DOHH2 (cell line): ENCODE measurements around the gene ENKUR.

Experiments used
- H3F3A ChIP-seq: fragments of 200-600 bp; sonication (generic), shearing (Covaris generic); 2 replicates; pipeline ENCODE4 v1.6.0; 2016; ENCODE audit warnings: antibody characterized with exemption, mild to moderate bottlenecking; ENCODE audit not compliant: control insufficient read depth, insufficient read depth
- H3K27ac ChIP-seq: fragments of 200-600 bp; sonication (generic); 2 replicates; pipeline ENCODE4 v1.5.1; 2014; ENCODE audit warnings: low read depth, mild to moderate bottlenecking, low read length, moderate library complexity
- H3K27me3 ChIP-seq: fragments of 200-600 bp; sonication (generic); 2 replicates; pipeline ENCODE4 v1.6.1; 2014; ENCODE audit warnings: mild to moderate bottlenecking, low read length, mixed read lengths; ENCODE audit not compliant: control insufficient read depth
- H3K36me3 ChIP-seq: fragments of 200-600 bp; sonication (generic); 2 replicates; pipeline ENCODE4 v1.6.1; 2014; ENCODE audit warnings: mild to moderate bottlenecking, low read length, moderate library complexity, mixed read lengths; ENCODE audit not compliant: control insufficient read depth
- H3K4me1 ChIP-seq: fragments of 200-600 bp; sonication (generic); 2 replicates; pipeline ENCODE4 v1.6.1; 2014; ENCODE audit warnings: mild to moderate bottlenecking, low read length, mixed read lengths; ENCODE audit not compliant: control insufficient read depth
- H3K4me2 ChIP-seq: fragments of 200-600 bp; sonication (generic); 2 replicates; pipeline ENCODE4 v1.6.0; 2014; ENCODE audit warnings: mild to moderate bottlenecking, low read length, moderate library complexity
- H3K4me3 ChIP-seq: fragments of 200-600 bp; sonication (generic); 2 replicates; pipeline ENCODE4 v1.5.1; 2014; ENCODE audit warnings: mild to moderate bottlenecking, low read length, mixed read lengths
- H3K79me2 ChIP-seq: fragments of 200-600 bp; sonication (generic); 2 replicates; pipeline ENCODE4 v1.6.1; 2014; ENCODE audit warnings: mild to moderate bottlenecking, low read length, mixed read lengths; ENCODE audit not compliant: control insufficient read depth
- H3K9me2 ChIP-seq: fragments of 200-600 bp; sonication (generic); replicated peaks from 2 replicates; pipeline ENCODE4 v1.6.1; 2014; ENCODE audit warnings: mild to moderate bottlenecking, low read length, mixed read lengths; ENCODE audit not compliant: control insufficient read depth
- H3K9me3 ChIP-seq: fragments of 200-600 bp; sonication (generic); 2 replicates; pipeline ENCODE4 v1.6.1; 2014; ENCODE audit warnings: antibody characterized with exemption, low read length, mixed read lengths; ENCODE audit not compliant: control insufficient read depth, insufficient read depth
- H4K20me1 ChIP-seq: fragments of 200-600 bp; sonication (generic); 2 replicates; pipeline ENCODE4 v1.6.0; 2014; ENCODE audit warnings: low read depth, mild to moderate bottlenecking, antibody characterized with exemption, low read length, moderate library complexity; ENCODE audit not compliant: control insufficient read depth, insufficient read depth
- EZH2phosphoT487 ChIP-seq: fragments of 200-600 bp; sonication (generic); IDR thresholded peaks from 2 replicates; pipeline ENCODE4 v1.6.1; 2017; ENCODE audit warnings: borderline replicate concordance, mild to moderate bottlenecking, antibody characterized with exemption, low read length, moderate library complexity, mixed read lengths
- TF ChIP-seq, protein P1 (sequence below): fragments of 200-600 bp; sonication (generic); IDR thresholded peaks from one replicate; pipeline ENCODE4 v1.5.1; 2014; ENCODE audit warnings: antibody characterized with exemption, mild to moderate bottlenecking, low read depth, low read length; ENCODE audit not compliant: poor library complexity, severe bottlenecking

Gene ENKUR

DNA sequence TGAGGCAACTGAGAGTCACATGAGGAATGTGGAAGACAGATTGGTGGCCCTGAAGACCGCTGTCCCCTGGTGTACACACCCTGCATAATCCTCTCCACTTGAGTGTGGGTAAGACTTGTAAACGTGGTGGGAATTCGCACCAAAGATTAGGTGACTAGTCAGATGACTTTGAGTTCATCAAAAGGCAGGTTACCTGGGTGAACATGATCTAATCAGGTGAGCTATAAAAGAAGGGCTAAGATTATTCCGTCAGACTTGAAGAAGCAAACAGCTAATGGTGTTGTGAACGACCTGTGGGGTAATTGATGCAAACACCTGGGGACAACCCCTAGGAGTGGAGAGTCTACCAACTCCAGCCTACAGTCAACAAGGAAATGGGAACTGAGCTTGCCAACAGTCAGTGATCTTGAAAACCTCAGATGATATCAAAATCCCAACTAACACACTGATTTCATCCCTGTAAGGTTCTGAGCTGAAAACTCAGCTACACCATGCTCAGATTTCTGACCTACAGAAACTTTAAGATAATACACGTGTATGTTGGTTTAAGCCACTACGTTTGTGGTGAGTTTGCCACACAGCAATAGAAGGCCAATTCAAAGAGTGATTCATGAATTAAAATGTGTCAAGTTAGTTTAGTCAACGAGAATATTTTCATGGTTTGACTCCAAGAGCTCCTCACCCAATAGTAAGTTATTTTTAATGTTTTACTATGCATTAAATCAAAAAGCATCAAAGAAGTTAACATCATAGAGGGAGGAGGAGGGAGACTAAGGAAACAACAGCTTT, 80.3 kb downstream of the ENKUR start:
- Histone ChIP-seq H3K27ac (no peak overlapping the region), H3K4me2 (no peak overlapping the region), H3K27me3 (peaks cover 3% of the 10 kb centered on the region; the same call in 1 of the 2 replicates), H4K20me1 (no peaks in the 10 kb centered on the region), H3K4me1 (peaks cover 1% of the 10 kb centered on the region), H3K4me3 (no peak overlapping the region), H3K9me2 (no peaks in the 10 kb centered on the region), H3K79me2 (no peaks in the 10 kb centered on the region), H3F3A (no peaks in the 10 kb centered on the region), H3K9me3 (no peaks in the 10 kb centered on the region), H3K36me3 (no peaks in the 10 kb centered on the region)
- no peak for TF ChIP-seq EZH2phosphoT487
- TF ChIP-seq, protein P1, sequence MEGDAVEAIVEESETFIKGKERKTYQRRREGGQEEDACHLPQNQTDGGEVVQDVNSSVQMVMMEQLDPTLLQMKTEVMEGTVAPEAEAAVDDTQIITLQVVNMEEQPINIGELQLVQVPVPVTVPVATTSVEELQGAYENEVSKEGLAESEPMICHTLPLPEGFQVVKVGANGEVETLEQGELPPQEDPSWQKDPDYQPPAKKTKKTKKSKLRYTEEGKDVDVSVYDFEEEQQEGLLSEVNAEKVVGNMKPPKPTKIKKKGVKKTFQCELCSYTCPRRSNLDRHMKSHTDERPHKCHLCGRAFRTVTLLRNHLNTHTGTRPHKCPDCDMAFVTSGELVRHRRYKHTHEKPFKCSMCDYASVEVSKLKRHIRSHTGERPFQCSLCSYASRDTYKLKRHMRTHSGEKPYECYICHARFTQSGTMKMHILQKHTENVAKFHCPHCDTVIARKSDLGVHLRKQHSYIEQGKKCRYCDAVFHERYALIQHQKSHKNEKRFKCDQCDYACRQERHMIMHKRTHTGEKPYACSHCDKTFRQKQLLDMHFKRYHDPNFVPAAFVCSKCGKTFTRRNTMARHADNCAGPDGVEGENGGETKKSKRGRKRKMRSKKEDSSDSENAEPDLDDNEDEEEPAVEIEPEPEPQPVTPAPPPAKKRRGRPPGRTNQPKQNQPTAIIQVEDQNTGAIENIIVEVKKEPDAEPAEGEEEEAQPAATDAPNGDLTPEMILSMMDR: no peak
